Type B pancreatic cell (in vitro differentiated cells): ENCODE measurements around the gene MLLT1. TPM values are rescaled to one million over a fixed set of nuclear protein-coding genes. Genes with fewer than 3 reads are reported as not detected.

Source experiments
- DNase-seq: peaks from one replicate; pipeline ENCODE4 v3.0.0; 2021; ENCODE audit warnings: mixed read lengths; ENCODE audit not compliant: unreplicated experiment; ENCODE audit errors: extremely low spot score
- H3K27ac Mint-ChIP-seq: 2 replicates; pipeline ENCODE4 v1.8.0; 2021; ENCODE audit warnings: mild to moderate bottlenecking, mixed read lengths
- H3K27me3 Mint-ChIP-seq: 2 replicates; pipeline ENCODE4 v1.8.0; 2021; ENCODE audit warnings: mixed read lengths
- H3K36me3 Mint-ChIP-seq: 2 replicates; pipeline ENCODE4 v1.8.0; 2021; ENCODE audit warnings: mixed read lengths
- H3K4me1 Mint-ChIP-seq: one replicate; pipeline ENCODE4 v1.8.0; 2021; ENCODE audit warnings: mixed read lengths; ENCODE audit not compliant: unreplicated experiment
- H3K4me3 Mint-ChIP-seq: 2 replicates; pipeline ENCODE4 v1.8.0; 2021; ENCODE audit warnings: mild to moderate bottlenecking, mixed read lengths
- H3K9me3 Mint-ChIP-seq: 2 replicates; pipeline ENCODE4 v1.8.0; 2021; ENCODE audit warnings: mixed read lengths
- total RNA-seq: library from RNA; stranded (reverse); gene quantifications from 2 replicates; pipeline ENCODE4 v1.2.1, GENCODE V29; 2021; ENCODE audit warnings: low replicate concordance
- TF ChIP-seq, protein P1 (sequence below): fragments of 200-600 bp; sonication (generic); conservative IDR thresholded peaks from 2 replicates; pipeline ENCODE4 v1.5.0; 2021; ENCODE audit warnings: antibody characterized with exemption, mild to moderate bottlenecking

Gene MLLT1
- total RNA-seq, 1 donor from 2014 or later: 106 TPM

DNA sequence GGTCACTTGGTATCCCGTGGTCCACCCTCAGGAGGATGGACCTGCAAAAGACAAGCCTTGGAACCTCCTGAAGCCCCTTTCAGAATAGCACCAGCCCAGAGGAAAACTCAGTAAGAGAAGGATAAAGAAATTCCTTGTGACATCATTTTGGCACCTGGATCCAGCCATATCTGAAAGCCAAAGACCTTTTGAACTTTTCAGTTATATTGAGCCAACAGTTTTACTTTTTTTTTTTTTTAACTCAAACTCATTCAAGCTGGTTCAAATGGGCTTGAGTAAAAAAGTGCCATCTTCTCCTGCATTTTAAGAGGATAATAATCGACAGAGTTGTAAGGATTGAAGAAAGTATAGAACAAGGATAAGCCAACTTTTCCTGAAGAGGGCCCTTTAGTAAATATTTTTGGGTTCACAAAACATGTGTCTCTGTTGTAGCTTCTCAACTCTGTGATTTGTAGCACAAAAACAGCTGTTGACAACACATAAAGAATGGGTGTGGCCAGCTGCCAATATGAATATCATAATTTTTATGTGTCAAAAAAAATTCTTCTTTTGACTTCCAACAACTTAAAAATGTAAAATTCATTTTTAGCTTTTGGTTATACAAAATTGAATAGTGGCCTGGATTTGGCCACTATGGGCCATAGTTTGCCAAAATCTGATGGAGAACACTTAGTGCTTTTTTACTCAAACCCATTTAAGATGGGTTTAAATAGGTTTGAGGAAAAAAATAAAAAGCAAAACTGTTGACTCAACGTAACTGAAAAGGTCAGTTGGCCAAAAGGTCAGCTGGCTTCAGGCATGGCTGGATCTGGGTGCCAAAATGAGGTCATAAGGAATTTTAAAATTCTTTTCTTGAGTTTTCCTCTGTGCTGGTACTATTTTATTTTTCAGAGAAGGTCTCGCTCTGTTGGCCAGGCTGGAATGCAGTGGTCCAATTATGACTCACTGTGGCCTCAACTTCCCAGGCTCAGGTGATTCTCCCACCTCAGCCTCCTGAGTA, 93.6 kb downstream of the MLLT1 start:
- H3K4me3 Mint-ChIP-seq: no peak overlapping the region
- peaks cover 11% of the 10 kb centered on the region for H3K36me3 Mint-ChIP-seq
- H3K27me3 Mint-ChIP-seq: no peaks in the 10 kb centered on the region
- TF ChIP-seq, protein P1, sequence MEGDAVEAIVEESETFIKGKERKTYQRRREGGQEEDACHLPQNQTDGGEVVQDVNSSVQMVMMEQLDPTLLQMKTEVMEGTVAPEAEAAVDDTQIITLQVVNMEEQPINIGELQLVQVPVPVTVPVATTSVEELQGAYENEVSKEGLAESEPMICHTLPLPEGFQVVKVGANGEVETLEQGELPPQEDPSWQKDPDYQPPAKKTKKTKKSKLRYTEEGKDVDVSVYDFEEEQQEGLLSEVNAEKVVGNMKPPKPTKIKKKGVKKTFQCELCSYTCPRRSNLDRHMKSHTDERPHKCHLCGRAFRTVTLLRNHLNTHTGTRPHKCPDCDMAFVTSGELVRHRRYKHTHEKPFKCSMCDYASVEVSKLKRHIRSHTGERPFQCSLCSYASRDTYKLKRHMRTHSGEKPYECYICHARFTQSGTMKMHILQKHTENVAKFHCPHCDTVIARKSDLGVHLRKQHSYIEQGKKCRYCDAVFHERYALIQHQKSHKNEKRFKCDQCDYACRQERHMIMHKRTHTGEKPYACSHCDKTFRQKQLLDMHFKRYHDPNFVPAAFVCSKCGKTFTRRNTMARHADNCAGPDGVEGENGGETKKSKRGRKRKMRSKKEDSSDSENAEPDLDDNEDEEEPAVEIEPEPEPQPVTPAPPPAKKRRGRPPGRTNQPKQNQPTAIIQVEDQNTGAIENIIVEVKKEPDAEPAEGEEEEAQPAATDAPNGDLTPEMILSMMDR: no peak
- no peak overlapping the region for H3K27ac Mint-ChIP-seq
- H3K9me3 Mint-ChIP-seq: peaks cover 22% of the 10 kb centered on the region
- no peaks in the 10 kb centered on the region for H3K4me1 Mint-ChIP-seq
- no peak for DNase-seq

DNA sequence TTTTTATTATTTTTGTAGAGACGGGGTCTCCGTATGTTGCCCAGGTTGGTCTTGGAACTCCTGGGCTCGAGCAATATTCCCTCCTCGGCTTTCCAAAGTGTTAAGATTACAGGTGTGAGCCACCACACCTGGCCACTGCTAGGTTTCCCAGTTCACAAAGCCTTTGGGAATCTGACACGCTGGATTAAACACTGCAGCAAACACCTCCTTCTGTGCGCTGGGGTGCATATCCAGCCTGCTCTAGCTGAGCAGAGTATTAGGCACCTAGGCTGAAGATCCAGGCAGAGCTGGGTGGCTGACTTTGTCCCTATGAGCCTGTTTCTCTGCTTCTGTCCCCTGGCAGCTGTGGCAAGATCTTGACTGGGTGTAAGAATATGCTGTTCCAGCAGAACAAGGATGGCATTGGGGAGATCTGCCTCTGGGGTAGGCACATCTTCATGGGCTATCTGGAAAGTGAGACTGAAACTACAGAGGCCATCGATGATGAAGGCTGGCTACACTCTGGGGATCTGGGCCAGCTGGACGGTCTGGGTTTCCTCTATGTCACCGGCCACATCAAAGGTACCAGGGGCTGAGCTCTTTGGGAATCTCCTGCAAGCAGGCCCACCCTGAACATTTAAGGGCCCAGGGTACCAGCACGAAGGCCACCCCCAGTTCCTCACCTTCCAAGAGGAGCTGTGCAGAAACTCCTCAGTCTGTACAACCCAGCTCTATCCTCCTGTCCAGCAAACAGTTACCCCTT, 94.5 kb downstream of the MLLT1 start:
- peaks cover 19% of the 10 kb centered on the region for H3K9me3 Mint-ChIP-seq
- no peaks in the 10 kb centered on the region for H3K4me1 Mint-ChIP-seq
- TF ChIP-seq, protein P1: no peak
- H3K27me3 Mint-ChIP-seq: peaks cover 1% of the 10 kb centered on the region
- no peak for DNase-seq
- no peak overlapping the region for H3K27ac Mint-ChIP-seq
- H3K36me3 Mint-ChIP-seq: peaks cover 6% of the 10 kb centered on the region
- H3K4me3 Mint-ChIP-seq: no peak overlapping the region

DNA sequence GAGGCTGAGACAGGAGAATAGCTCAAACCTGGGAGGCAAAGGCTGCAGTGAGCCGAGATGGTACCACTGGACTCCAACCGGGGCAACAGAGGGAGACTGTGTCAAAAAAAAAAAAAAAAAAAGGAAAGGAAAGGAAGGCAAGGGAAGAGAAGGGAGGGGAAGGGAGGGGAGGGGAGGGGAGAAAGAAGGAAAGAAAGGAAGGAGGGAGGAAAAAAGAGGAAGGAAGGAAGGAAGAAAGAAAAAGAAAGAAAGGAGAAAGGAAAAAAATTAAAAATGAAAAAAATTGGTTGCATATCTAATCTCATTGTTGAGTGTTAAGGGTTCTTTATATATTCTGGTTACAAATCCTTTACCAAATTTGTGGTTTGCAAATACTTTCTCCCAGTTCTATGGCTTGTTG, 98.7 kb downstream of the MLLT1 start:
- no peak overlapping the region for H3K4me3 Mint-ChIP-seq
- no peak overlapping the region for H3K27ac Mint-ChIP-seq
- no peaks in the 10 kb centered on the region for H3K4me1 Mint-ChIP-seq
- no peaks in the 10 kb centered on the region for H3K36me3 Mint-ChIP-seq
- DNase-seq: no peak
- peaks cover 18% of the 10 kb centered on the region for H3K27me3 Mint-ChIP-seq
- peaks cover 10% of the 10 kb centered on the region for H3K9me3 Mint-ChIP-seq
- TF ChIP-seq, protein P1: no peak

DNA sequence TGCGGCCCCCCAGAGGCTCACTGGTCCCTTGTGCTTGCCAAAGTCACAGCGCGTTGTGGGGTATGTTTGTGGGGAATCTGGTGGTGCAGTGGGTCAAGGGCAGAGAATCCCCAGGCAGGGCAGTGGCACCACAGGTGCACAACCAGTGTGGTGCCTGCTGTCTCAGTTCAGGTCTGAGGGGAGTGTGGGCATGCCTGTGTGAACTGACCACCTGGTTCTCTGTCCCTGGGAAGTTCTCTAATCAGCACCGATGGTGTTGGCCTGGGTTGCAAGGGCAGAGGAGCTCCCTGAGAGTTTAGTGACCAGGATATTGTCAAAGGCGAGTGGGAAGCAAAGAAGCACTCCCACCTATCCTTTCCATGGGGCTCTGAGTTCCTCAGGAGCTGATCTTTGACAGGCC, 106.6 kb downstream of the MLLT1 start:
- Mint-ChIP-seq H3K4me1 (no peaks in the 10 kb centered on the region), H3K4me3 (no peak overlapping the region), H3K9me3 (no peaks in the 10 kb centered on the region)

DNA sequence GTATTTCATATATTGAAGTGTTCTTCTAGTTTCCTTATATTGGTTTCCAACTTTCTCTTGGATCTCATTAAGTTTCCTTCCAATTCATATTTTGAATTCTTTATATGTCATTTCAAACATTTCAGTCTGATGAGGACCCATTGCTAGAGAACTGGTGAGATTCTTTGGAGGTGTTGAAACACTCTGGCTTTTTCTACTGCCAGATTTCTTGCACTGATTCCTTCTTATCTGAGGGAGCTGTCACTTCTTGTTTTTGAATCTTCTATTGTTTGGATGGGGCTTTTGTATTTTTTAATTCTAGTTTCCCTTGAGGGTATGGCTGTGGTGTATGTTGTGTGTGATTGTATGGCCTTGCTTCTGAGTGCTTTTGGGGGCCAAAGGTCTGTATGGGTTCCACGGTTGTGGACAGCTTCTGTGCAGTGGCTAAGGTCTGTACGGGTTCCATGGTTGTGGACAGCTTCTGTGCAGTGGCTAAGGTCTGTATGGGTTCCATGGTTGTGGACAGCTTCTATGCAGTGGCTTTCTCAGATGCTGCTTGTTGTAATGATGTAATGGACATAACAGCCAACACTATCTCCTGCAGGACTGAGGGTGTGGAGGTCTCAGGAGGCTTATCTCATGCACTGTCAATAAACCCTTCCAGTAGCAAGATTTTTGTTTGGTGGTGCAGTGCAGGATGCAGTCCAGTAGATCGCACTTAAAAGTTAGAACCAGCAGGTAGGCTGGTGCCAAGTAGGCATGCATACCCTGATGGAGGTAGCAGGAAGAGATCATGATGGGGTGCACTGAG, 107.5 kb downstream of the MLLT1 start:
- Mint-ChIP-seq H3K4me3 (no peak overlapping the region), H3K9me3 (no peaks in the 10 kb centered on the region), H3K27me3 (peaks cover 14% of the 10 kb centered on the region), H3K36me3 (no peaks in the 10 kb centered on the region), H3K27ac (no peak overlapping the region), H3K4me1 (no peaks in the 10 kb centered on the region)
- TF ChIP-seq, protein P1: no peak
- no peak for DNase-seq

More for the DNA sequence above, 106.6 kb downstream of the MLLT1 start:
- H3K27me3 Mint-ChIP-seq: peaks cover 16% of the 10 kb centered on the region
- no peak overlapping the region for H3K27ac Mint-ChIP-seq
- TF ChIP-seq, protein P1: no peak
- H3K36me3 Mint-ChIP-seq: no peaks in the 10 kb centered on the region
- no peak for DNase-seq
